Ovary (tissue), 3 donors: ENCODE measurements around the gene GAL3ST2.

ENCODE experiments used
- EP300 ChIP-seq: sonication (generic); formaldehyde crosslinking; IDR thresholded peaks from one replicate; pipeline ENCODE4 v1.6.1; 2017; ENCODE audit warnings: antibody characterized with exemption
- POLR2A ChIP-seq: fragments of 450-650 bp; IDR thresholded peaks from one replicate; pipeline ENCODE4 v1.6.1; 2017; ENCODE audit warnings: antibody characterized with exemption, mild to moderate bottlenecking, moderate library complexity
- TF ChIP-seq, protein P1 (sequence below), 3 donors: fragments of 450-650 bp in 2 of 3; fragments of 200-600 bp in 1 of 3; IDR thresholded peaks; one replicate each; pipeline versions ENCODE4 v1.5.1 to v1.8.0; 2016 to 2022; ENCODE audit warnings: antibody characterized with exemption in 3 of 3, mild to moderate bottlenecking in 1 of 3
- donor health status: DM: no; HTN: no; CAD: no.

DNA sequence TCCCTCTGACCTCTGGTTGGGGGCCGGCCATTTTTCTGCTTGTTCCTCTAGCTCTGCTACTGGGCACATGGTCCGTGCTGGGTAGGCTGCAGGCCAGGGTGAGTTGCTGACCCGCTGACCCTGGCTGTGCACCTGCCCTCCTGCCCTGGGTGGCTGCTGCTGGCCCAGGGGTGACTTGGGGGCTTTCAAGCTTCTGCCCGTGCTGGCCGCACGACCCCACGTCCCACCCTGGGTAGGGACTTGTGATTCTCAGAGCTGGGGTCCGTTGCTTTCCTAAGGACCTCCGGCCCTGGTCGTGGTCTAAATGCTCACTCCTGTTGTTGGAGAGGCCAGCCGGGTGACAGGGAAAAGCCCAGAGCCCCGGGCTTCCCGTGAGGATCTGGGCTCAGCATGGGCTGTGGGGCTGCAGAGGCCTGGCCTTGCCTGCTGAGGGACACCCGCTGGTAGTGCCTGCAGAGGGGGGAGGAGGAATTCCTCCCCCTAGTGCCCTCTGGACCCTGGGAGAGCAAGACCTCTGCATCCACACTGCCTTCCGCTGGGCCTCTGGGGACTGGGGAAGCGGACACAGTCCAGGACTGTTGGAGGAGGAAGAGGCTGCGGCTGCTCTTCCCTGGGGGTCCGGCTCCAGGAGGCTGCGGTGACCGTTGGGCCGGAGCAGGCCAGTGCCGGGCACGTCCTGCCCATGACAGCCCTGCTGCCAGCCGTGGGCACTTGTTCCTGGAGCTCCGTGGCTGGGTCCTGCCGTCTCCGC, 6.3 kb upstream of the GAL3ST2 start:
- TF ChIP-seq, protein P1, sequence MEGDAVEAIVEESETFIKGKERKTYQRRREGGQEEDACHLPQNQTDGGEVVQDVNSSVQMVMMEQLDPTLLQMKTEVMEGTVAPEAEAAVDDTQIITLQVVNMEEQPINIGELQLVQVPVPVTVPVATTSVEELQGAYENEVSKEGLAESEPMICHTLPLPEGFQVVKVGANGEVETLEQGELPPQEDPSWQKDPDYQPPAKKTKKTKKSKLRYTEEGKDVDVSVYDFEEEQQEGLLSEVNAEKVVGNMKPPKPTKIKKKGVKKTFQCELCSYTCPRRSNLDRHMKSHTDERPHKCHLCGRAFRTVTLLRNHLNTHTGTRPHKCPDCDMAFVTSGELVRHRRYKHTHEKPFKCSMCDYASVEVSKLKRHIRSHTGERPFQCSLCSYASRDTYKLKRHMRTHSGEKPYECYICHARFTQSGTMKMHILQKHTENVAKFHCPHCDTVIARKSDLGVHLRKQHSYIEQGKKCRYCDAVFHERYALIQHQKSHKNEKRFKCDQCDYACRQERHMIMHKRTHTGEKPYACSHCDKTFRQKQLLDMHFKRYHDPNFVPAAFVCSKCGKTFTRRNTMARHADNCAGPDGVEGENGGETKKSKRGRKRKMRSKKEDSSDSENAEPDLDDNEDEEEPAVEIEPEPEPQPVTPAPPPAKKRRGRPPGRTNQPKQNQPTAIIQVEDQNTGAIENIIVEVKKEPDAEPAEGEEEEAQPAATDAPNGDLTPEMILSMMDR (IDR thresholded peaks at IDR 0.05), result no peak
- TF ChIP-seq EP300 (no peak), POLR2A (no peak)
